ENCODE results near the gene RBM38.

RBM38 gene

DNA sequence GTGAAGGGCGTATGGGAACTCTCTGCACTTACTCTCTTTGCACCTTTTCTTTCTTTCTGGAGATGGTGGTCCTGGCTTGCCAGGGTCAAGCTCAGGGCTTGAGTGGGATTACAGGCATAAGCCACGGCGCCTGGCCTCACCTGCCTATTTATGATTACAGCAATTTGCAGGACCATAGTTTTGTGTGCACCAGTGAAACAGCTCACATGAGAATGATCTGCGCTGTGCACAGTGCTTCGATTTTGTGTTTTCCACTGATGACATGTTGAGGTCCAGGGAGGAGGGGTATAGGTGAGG is 40.3 kb downstream of the RBM38 start:
- peaks cover 14% of the 10 kb centered on the region for H3F3A ChIP-seq (ENCODE audit: insufficient read depth)
- no peak overlapping the region for H3K27ac ChIP-seq (ENCODE audit: low read depth, low read length)

DNA sequence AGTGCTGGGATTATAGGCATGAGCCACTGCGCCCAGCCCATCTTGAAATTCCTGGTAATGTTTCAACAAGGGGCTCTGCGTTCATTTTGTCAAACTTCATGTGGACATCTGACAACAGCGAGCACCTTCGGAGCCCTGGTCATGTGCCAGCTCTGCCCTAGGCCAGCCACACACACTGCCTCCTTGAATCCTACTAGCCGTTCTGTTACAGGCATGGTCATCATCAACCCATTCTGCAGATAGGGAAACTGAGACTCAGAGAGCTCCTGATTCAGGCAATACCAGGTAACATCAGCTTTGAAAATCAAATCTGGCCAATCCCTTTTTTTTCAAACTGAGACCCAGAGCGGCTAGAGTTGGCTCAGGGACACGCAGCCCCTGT is 41.3 kb downstream of the RBM38 start:
- H3K27ac ChIP-seq (ENCODE audit: low read depth, low read length), result peak overlapping the region; percentile 81
- H3K4me2 ChIP-seq (ENCODE audit: low read depth, low read length, poor library complexity, severe bottlenecking), result peak overlapping the region; percentile 52

More for the DNA sequence above, 40.3 kb downstream of the RBM38 start:
- Histone ChIP-seq H3K27me3 (ENCODE audit: low read length) (no peaks in the 10 kb centered on the region), H3K79me2 (ENCODE audit: insufficient read depth, low read length) (no peaks in the 10 kb centered on the region), H4K20me1 (ENCODE audit: low read depth, low read length) (no peaks in the 10 kb centered on the region), H3K4me3 (ENCODE audit: insufficient read depth, low read length, poor library complexity, severe bottlenecking) (no peak overlapping the region), H2AFZ (ENCODE audit: low read depth, low read length, severe bottlenecking) (no peak overlapping the region), H3K36me3 (ENCODE audit: low read length) (no peaks in the 10 kb centered on the region), H3K4me2 (ENCODE audit: low read depth, low read length, poor library complexity, severe bottlenecking) (no peak overlapping the region), H3K9me2 (replicated peaks; ENCODE audit: insufficient read depth, low read length) (no peaks in the 10 kb centered on the region), H3K9me3 (ENCODE audit: insufficient read depth, low read length) (no peaks in the 10 kb centered on the region), H3K9ac (ENCODE audit: low read length) (no peak overlapping the region)
- TF ChIP-seq, protein P1, sequence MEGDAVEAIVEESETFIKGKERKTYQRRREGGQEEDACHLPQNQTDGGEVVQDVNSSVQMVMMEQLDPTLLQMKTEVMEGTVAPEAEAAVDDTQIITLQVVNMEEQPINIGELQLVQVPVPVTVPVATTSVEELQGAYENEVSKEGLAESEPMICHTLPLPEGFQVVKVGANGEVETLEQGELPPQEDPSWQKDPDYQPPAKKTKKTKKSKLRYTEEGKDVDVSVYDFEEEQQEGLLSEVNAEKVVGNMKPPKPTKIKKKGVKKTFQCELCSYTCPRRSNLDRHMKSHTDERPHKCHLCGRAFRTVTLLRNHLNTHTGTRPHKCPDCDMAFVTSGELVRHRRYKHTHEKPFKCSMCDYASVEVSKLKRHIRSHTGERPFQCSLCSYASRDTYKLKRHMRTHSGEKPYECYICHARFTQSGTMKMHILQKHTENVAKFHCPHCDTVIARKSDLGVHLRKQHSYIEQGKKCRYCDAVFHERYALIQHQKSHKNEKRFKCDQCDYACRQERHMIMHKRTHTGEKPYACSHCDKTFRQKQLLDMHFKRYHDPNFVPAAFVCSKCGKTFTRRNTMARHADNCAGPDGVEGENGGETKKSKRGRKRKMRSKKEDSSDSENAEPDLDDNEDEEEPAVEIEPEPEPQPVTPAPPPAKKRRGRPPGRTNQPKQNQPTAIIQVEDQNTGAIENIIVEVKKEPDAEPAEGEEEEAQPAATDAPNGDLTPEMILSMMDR (IDR thresholded peaks at IDR 0.05; ENCODE audit: insufficient read depth, low read length, poor library complexity, severe bottlenecking), result no peak
- TF ChIP-seq EZH2phosphoT487 (conservative IDR thresholded peaks at IDR 0.05; ENCODE audit: low read length), result no peak

DNA sequence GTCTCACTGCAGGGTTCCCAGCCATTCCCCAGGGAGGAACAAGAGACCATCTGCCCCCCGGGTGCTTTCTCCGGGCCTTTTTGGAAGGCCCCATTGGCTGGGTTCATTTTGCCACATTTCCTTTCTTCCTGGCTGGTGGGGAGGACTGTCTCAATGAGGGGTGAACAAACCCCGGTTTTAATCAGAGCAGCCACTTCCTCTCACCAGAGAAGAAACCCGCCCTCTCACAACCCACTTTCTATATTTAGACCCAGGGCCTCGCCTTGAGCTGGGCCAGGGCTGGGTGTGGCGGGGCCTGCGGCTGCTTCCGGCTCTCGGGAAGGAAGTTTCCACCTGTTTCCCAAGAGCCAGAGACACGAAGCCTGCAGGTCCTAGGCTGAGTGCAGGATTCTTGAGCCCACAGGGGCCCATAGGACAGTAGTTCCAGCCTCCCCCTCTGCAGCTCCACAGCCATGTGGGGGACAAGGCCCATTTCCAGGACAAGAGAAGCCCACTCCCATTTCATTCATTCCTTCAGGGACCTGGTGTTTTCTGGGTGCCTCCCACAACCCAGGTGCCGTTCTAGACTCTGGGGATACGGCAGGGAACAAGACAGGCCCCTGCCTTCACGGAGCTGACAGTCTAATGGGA is 41.8 kb downstream of the RBM38 start:
- Histone ChIP-seq H3K4me2 (ENCODE audit: low read depth, low read length, poor library complexity, severe bottlenecking) (peak overlapping the region; percentile 52), H3K27me3 (ENCODE audit: low read length) (no peaks in the 10 kb centered on the region), H3F3A (ENCODE audit: insufficient read depth) (peaks cover 14% of the 10 kb centered on the region), H3K79me2 (ENCODE audit: insufficient read depth, low read length) (no peaks in the 10 kb centered on the region), H3K4me3 (ENCODE audit: insufficient read depth, low read length, poor library complexity, severe bottlenecking) (peak overlapping the region; percentile 32), H3K9me3 (ENCODE audit: insufficient read depth, low read length) (no peaks in the 10 kb centered on the region), H3K9me2 (replicated peaks; ENCODE audit: insufficient read depth, low read length) (no peaks in the 10 kb centered on the region), H3K36me3 (ENCODE audit: low read length) (no peaks in the 10 kb centered on the region), H3K27ac (ENCODE audit: low read depth, low read length) (peak overlapping the region; percentile 81), H4K20me1 (ENCODE audit: low read depth, low read length) (no peaks in the 10 kb centered on the region), H3K9ac (ENCODE audit: low read length) (peak overlapping the region; percentile 40), H2AFZ (ENCODE audit: low read depth, low read length, severe bottlenecking) (peak overlapping the region; percentile 60)
- TF ChIP-seq, protein P1 (IDR thresholded peaks at IDR 0.05; ENCODE audit: insufficient read depth, low read length, poor library complexity, severe bottlenecking), result no peak
- TF ChIP-seq EZH2phosphoT487 (conservative IDR thresholded peaks at IDR 0.05; ENCODE audit: low read length), result no peak

More for the DNA sequence above, 41.3 kb downstream of the RBM38 start:
- H3K9ac ChIP-seq (ENCODE audit: low read length), result peak overlapping the region; percentile 40
- H3K27me3 ChIP-seq (ENCODE audit: low read length), result no peaks in the 10 kb centered on the region
- TF ChIP-seq, protein P1 (IDR thresholded peaks at IDR 0.05; ENCODE audit: insufficient read depth, low read length, poor library complexity, severe bottlenecking), result no peak
- no peak for TF ChIP-seq EZH2phosphoT487 (conservative IDR thresholded peaks at IDR 0.05; ENCODE audit: low read length)
- peak overlapping the region; percentile 60 for H2AFZ ChIP-seq (ENCODE audit: low read depth, low read length, severe bottlenecking)
- no peaks in the 10 kb centered on the region for H3K9me3 ChIP-seq (ENCODE audit: insufficient read depth, low read length)
- H3K9me2 ChIP-seq (replicated peaks; ENCODE audit: insufficient read depth, low read length), result no peaks in the 10 kb centered on the region
- H3F3A ChIP-seq (ENCODE audit: insufficient read depth), result peaks cover 14% of the 10 kb centered on the region
- no peaks in the 10 kb centered on the region for H3K36me3 ChIP-seq (ENCODE audit: low read length)
- no peak overlapping the region for H3K4me3 ChIP-seq (ENCODE audit: insufficient read depth, low read length, poor library complexity, severe bottlenecking)
- H3K79me2 ChIP-seq (ENCODE audit: insufficient read depth, low read length), result no peaks in the 10 kb centered on the region
- H4K20me1 ChIP-seq (ENCODE audit: low read depth, low read length), result no peaks in the 10 kb centered on the region
